22Rv1 (cell line): ENCODE data around the gene LGALS7.
"Not testable (repeated sequence)": the region's sequence is repeated elsewhere in the genome, so short reads cannot be mapped to it uniquely, and the experiment has no call there.

Source experiments
- CTCF ChIP-seq: fragments of 450-650 bp; IDR thresholded peaks from 2 replicates; pipeline ENCODE4 v1.5.1; 2017; ENCODE audit warnings: mild to moderate bottlenecking
- ZFX ChIP-seq: fragments of 450-650 bp; IDR thresholded peaks from 2 replicates; pipeline ENCODE4 v1.6.1; 2017; ENCODE audit warnings: antibody characterized with exemption, borderline replicate concordance

- TF ChIP-seq CTCF, ZFX: not testable (repeated sequence)
Observed at GRCh38 chr19:38807374-38808098, 34.2 kb upstream of the LGALS7 start.
